ENCODE measurements around the gene CENPX.

Gene CENPX

DNA sequence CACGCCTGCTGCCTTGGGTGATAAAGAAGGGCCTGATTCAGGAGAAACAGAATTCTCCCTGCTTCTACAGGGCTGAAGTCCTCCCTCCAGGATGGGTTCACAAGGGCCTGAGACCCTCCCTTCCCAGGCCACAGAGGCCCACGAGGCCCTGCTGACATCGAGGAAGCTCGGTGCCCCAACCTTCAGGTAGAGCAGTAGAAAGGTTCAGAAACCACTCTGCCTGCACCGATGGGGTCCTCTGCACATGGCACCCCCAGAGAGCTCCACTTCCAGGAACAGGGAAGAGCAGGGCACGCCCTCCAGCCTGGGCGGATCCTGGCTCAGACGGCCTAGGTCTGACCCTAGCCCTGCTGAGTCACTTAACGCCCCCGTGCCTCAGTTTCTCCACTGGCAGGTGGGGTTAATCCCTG lies 773 bp downstream of the CENPX start:
- no peak for DNase-seq

DNA sequence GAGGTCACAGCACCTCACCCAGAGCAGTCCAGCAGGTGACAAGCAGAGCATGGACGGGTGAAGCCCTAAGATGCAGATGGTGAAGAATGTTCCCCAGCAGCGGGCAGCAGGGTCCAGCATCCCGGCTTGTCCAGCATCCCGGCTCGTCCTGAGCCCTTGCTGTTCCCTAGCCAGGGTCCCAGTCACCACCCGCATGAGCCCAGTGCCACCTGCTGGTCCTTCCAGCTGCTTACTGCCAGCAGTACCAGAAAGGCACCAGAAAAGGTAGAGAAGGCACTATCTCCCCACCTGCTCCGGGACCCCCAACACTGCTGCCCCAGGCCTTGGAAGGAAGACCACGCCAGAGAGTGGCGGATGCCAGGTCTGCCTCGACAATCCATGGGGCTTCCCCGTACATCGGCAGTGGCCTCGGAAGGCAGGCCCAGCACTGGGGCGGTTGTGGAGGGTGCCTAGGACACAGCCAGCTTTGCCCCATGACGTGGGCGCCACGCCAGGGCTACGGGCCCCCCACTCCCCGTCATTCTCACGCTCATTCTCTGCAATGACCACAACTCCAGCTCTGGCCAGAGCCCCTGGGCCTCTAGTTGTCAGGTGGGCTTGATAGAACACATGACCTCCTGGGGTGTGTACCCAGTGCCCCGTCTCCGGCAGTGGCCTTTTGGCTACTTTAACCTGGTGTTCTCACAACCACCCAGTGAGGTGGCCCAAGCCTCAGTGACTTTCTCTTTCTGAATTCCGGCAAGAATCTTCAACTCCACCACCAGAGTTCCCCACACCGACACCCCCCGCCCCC lies 1.4 kb downstream of the CENPX start:
- peak in 1 of 2 experiments; percentile 5 for DNase-seq

- DNase-seq: no peak
Observed at GRCh38 chr17:82020572-82021106, 2.0 kb downstream of the CENPX start.

DNA sequence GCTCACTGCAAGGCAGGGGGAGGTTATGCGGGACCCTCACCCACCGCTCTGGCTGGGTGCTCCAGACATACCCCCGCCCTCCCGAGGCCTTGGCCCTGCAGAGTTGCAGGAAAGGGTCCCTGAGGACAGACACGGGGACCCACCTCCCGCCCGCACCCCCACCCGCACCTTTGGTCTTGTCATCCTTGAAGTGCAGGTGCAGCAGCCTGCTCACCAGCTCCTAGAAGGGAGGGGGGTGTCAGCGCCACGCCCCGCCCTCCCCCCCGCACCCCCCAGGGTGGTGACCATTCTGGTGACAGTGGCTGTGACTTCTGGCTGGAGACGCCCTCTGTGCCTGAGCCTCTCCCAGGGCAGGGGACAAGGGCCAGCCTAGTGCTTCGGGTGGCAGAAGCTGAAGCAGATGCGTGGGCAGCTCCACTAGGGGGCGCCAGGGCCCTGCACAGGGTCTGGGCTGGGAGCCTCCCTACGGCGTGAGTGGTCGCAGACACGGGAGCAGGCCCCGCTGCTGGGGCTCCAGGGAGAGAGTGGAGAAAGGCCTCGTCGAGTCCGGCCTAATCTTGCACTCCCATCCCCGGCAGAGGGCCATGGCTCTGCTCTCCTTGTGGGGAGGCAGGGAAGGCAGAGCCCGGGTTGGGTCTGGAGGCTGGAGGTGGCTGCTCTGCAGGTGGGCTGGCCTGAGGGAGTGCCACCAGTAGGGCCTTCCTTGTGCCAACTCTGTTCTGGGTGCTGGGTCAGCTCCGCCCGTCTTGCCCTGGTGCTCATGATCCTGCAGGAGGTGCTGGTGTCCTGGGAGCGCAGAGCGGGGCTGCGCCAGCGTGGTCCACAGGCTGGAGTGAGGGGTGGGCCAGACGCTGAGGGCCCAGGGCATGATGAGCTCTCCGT lies 2.7 kb downstream of the CENPX start:
- DNase-seq: no peak

GRCh38 chr17:82018989-82019689 lies 3.5 kb downstream of the CENPX start:
- no peak for DNase-seq

GRCh38 chr17:82018152-82018988 lies 4.3 kb downstream of the CENPX start:
- no peak for DNase-seq

GRCh38 chr17:82017612-82018151 lies 5.0 kb downstream of the CENPX start:
- no peak for DNase-seq

DNA sequence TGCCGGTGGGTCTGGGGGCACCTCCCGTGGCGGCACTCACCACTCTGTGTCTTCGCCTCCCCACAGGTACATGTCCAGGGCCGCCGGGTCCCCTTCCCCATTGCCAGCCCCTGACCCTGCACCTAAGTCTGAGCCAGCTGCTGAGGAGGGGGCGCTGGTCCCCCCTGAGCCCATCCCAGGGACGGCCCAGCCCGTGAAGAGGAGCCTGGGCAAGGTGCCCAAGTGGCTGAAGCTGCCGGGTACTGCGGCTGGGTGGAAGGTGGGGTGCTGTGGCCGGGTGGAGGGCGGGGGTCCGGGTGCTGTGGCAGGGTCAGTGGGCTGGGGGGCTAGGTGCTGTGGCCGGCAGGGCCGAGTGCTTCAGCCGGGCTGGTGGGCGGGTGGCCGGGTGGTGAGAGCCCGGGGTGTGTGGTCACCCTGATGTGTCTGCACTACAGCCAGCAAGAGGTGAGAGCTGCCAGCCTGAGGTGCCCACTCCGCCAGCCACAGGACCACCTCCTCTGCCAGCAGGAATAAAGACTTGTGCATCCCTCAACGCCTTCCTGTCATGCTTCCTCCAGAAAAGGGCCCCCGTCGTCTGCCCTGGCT lies 5.7 kb downstream of the CENPX start:
- DNase-seq: no peak

DNA sequence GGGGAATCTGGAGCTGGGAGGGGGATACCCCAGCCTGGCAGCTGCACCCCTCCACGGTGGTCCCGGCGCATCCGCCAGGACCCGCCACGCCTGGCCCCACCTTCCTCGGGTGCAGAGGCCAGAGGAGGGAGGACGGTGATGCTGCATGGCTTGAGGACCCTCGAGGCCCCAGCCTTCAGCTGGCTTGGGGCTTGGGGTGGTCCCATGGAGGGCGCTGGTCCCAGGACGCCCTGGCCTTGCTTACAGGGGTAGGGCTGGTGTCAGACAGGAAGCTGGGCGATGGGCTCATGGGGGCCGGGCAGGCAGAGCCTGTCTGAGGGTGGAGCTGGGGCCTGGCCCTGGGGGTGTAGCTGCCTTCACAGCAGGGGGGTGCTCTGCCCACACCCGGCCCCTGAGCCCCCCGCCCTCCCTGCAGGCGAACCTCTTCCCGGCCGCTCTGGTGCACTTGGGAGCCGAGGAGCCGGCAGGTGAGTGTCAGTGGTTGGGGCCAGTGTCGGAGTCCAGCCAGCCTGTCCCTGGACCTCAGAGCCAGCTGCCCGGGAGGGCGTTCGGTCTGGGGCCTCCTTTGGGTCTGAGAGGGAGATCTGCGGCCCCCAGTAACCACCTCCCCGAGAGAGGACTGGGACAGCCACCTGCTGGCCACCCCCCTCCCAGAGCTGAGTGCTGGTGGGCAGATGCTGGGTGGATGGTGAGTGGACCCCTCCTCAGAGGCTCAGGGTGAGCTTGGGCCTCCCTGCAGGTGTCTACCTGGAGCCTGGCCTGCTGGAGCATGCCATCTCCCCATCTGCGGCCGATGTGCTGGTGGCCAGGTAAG lies 6.4 kb downstream of the CENPX start:
- DNase-seq: no peak

DNA sequence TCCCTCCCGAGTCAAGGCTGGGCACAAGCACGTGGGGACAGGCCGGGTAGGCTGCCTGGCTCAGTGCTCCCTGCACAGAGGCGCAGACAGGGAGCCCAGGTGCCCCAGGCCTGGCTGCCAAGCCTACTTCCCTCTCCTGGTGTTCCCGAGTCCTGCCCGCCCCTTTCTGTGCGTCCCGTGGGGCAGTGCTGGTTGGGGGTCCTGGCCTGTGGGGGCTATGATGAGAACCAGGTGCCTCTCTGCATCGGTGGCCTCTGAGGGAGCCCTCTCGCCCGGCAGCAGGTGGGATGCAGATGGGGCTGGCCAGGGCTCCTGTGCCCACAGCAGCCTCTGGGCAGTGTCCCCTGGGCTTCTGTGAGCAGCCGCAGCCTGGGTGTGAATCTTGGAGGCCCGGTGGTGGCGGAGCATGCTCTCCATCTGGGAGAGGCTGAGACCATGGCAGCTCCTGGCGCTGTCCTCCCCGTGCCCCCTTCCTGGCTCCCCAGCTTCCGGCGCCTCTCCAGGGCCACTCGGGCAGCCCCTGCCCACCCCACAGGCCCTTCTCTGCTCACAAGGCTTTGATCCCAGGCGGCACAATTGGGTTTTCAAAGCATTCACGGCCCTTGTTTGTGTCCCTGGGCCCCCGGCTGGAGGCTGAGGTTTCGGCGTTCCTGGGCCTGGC lies 7.2 kb downstream of the CENPX start:
- no peak for DNase-seq

DNA sequence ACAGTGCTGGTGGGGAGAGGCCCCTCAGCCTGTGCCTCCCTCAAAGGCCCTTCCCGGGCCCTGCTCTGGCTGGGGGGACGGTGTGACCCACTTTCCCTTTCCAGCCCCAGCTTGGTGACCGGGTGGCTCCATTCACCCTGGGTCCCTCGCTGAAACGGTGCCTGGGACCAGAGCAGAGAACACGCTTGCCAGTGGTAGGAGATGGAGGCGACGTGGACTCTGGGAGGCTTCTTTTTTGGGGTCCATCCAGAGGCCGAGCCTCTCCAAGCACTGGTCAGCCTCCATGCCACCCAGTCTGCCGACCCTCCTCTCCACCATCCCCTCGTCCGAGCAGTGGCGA lies 7.7 kb downstream of the CENPX start:
- no peak for DNase-seq

- DNase-seq: no peak
Observed at GRCh38 chr17:82014432-82014831, 8.2 kb downstream of the CENPX start.

GRCh38 chr17:82013772-82014321 lies 8.8 kb downstream of the CENPX start:
- no peak for DNase-seq

DNA sequence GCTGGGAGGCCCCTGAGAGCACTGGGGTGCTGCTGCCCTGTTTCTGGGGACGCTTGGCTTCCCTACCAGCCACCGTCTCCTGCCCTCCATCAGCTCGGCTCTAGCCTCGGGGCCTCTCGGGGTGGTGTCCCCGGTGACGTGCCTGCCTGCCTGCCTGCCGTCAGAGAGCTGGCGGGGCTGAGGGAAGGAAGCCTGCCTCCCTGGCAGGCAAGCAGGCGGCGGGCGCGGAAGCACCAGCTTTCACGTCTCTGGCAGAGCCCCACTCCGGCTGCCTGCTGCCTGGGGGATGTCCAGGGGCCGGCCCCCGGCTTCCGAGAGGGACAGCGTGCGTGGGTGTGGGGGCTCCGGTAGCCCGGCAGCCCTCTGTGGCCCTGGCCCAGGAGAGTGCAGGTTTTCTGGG lies 9.3 kb downstream of the CENPX start:
- no peak for DNase-seq

DNA sequence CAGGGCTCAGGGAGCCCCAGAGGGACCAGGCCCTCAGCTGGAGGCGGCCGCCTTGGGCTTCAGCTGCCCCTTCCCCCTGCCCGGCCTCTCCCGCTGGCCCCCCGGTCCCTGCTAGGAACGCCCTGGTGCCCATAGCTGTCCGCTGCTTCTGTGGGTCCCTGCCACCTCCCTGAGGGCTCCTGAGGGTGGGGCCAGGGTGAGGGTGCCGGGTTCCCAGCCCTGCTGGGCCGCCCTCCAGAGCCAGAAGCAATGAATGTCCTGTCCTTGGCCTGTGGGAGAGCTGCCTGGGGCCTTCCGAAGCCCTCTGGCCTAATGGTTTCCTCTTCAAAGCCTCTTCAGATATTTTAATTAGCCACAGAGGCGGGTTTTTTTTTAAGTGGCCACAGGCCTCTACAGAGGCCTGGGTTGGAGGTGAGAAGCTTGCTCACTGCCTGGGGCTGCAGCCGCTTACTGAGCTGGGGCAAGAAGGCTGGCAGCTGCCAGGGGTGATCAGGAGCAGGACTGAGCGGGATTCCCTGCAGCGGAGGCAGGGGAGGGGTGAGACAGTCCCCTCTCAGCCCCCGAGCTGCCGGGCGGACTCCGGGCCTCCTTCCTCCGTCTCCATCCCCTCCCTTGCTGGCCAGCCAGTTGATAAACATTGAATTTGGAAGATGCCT lies 9.9 kb downstream of the CENPX start:
- DNase-seq: no peak

- no peak for DNase-seq
Observed at GRCh38 chr17:82012261-82012639, 10.4 kb downstream of the CENPX start.

DNA sequence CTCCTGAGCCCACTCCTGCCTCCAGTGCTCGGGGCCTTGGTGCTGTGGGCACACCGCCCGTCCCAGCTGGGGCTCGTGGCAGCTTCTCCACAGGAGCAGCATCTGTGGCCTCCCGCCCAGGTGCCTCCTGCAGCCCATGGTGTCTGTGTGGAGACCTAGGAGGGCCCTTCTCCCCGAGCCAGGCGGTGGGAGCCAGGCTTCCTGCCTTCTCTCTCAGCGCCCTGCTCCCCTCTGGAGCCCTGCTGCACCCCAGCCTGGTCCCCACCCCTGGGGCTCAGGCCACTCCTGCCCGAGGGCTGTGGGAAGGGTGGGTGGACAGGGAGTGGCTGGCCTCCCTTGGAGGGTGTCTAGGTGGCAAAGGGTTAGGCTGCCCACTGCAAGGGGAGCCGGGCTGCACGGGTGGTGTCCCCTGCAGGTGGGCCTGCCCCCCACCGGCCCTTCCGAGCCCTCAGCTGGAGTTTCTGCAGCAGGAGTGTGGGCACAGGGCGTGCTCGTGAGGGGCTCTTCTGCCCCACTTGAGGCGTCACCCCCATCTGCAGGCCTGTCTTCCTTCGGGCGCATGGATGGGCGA lies 11.0 kb downstream of the CENPX start:
- DNase-seq: no peak

DNA sequence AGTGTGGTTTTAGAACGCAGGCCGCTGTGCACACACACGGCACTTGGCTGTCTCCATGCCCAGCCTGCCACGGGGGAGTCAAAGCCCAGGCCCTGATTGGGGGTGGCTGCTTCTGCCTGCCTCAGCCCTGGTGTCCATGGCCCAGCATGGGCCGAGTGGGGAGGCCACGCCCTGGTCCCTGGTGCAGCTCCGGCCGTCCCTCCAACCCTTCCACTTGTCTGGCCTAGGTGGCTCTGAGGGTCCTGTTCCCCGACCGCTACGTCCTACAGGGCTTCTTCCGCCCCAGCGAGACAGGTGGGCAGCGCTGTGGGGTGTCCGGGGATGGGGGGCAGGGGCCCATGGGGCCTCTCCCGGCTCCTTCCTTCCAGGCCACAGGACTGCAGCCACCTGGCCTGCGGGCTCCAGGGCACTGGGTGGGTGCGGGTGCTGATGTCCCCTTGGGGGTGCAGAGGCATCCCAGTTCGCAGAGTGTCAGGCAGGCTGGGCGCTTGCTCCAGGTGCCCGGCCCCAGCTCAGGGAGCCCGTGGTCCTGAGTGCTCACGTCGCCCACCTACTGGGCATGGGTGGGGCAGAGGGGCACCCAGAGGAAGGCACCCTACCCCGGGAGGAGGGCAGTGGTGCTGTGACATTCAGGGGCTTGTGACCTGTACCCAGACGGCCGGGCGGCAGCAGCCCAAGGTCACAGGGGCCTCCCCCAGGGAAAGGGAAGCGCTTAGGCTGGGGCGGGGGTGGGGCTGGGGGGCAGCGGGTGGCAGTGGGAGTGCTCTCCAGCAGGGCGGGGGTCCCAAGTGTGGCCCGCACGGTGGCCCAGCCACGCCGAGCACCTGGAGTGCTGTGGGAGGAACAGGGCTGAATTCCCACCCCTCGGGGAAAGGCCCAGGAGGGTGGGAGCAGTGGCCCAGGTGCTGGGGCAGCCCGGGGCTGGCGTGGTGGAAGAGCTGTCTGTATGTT lies 11.8 kb downstream of the CENPX start:
- DNase-seq: no peak

Measured in cerebellar nuclear complex (tissue), 1 donor.